ENCODE data around the gene RAB15. TPM values are rescaled to one million over a fixed set of nuclear protein-coding genes. Genes with fewer than 3 reads are reported as not detected.

RAB15 gene
- total RNA-seq, 2 experiments from 2014 or later, result 4.9 to 5.7 TPM

- H3K9me3 Mint-ChIP-seq, result no peaks in the 10 kb centered on the region
- no peak overlapping the region for H3K4me3 Mint-ChIP-seq
- H3K4me1 Mint-ChIP-seq, result no peaks in the 10 kb centered on the region
- DNase-seq, result no peak
- ChIA-PET POLR2A (interaction anchor here (0.6 kb wide), 1 partner anchor 518 kb away, joined by 4 read pairs; the partner anchor contains the start of gene MTHFD1), CTCF (no interaction called here)
- peaks cover 23% of the 10 kb centered on the region for H3K27me3 Mint-ChIP-seq
- no peaks in the 10 kb centered on the region for H3K36me3 Mint-ChIP-seq (ENCODE audit: low read depth)
- H3K27ac Mint-ChIP-seq, result no peak overlapping the region
Observed at GRCh38 chr14:64906022-64906421, 66.1 kb downstream of the RAB15 start.

DNA sequence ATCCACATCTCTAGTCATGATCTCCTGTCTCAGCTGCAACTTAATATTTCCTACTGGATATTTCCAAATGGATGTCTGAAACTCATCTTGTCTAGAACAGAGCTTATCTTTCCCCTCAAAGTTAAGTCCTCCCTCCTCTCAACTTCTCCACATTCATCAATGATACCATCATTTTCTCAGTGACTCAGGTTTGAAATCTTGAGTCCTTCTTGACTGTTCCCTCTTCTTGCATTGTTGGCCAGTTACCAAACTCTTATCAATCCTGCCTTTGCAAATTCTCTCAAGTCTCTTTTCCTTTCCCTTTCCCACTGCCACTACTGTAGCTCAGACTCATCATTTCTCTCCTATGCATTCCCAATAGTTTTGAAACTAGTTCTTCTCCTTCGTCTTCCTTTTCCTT lies 72.2 kb downstream of the RAB15 start:
- H3K4me3 Mint-ChIP-seq, result no peak overlapping the region
- peaks cover 31% of the 10 kb centered on the region for H3K27me3 Mint-ChIP-seq
- H3K36me3 Mint-ChIP-seq (ENCODE audit: low read depth), result no peaks in the 10 kb centered on the region
- H3K27ac Mint-ChIP-seq, result no peak overlapping the region
- POLR2A ChIA-PET, result interaction anchor here (0.7 kb wide), 1 partner anchor 103 kb away, joined by 5 read pairs; no protein-coding TSS in a partner anchor
- no peaks in the 10 kb centered on the region for H3K4me1 Mint-ChIP-seq
- DNase-seq, result no peak
- H3K9me3 Mint-ChIP-seq, result no peaks in the 10 kb centered on the region
- CTCF ChIA-PET, result interaction anchor here (0.6 to 1.1 kb wide), 2 partner anchors 11 to 21 kb away, joined by 3 read pairs; no protein-coding TSS in a partner anchor

Other genes starting within 250 kb of the RAB15 start
- gene SPTB, start 92.4 kb downstream of the RAB15 start, total RNA-seq, result not detected
- 10 to 100 TPM; 65.2 to 82.9 TPM for gene CHURC1, start 57.9 kb downstream of the RAB15 start, total RNA-seq
- not detected for gene GPX2, start 29.6 kb downstream of the RAB15 start, total RNA-seq
- 10 to 100 TPM; 16.7 to 21.4 TPM for gene FNTB, start 14.6 kb upstream of the RAB15 start, total RNA-seq
- 100 to 1,000 TPM; 158 to 203 TPM for gene MAX, start 130.2 kb upstream of the RAB15 start, total RNA-seq